Measurements from ENCODE around the gene MSI2. TPM values are rescaled to one million over a fixed set of nuclear protein-coding genes. Genes with fewer than 3 reads are reported as not detected.

The MSI2 gene
- polyA plus RNA-seq, 1 experiment, result 9.2 TPM

DNA sequence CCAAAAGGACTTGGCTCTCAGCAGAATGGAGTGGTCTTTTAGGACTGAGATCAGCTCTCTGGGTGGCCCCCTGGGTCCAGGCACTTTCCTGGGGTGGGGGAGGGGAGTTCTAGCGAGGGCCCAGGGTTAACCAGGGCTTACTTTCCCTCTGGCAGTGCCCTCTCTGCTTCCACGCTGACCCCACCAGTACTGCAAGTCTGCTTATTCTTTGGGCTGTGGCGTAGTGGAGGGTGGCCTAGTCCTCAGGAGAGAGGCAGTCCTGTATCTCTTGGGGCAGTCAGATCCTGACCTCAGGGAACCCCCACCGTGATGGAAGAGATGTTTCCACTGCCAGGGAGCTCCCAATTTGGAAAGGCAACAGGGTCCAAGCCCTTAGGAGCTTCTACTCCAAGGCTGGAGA, 409.4 kb downstream of the MSI2 start:
- ChIA-PET POLR2A (interaction anchor here (0.6 kb wide), 1 partner anchor 337 kb away, joined by 3 read pairs; no protein-coding TSS in a partner anchor), CTCF (interaction anchor here (1.0 to 1.5 kb wide), 6 partner anchors 12 to 422 kb away, joined by 3 to 5 read pairs (median 3); no protein-coding TSS in a partner anchor)
- H3K36me3 ChIP-seq (ENCODE audit: control insufficient read depth, insufficient read depth, low read length), result no peaks in the 10 kb centered on the region
- DNase-seq (ENCODE audit: low read depth), result no peak
- no peaks in the 10 kb centered on the region for H3K27me3 ChIP-seq (ENCODE audit: control insufficient read depth, insufficient read depth, low read length)
- H3K4me3 ChIP-seq (ENCODE audit: low read depth, low read length), result no peak overlapping the region
- TF ChIP-seq, protein P1, sequence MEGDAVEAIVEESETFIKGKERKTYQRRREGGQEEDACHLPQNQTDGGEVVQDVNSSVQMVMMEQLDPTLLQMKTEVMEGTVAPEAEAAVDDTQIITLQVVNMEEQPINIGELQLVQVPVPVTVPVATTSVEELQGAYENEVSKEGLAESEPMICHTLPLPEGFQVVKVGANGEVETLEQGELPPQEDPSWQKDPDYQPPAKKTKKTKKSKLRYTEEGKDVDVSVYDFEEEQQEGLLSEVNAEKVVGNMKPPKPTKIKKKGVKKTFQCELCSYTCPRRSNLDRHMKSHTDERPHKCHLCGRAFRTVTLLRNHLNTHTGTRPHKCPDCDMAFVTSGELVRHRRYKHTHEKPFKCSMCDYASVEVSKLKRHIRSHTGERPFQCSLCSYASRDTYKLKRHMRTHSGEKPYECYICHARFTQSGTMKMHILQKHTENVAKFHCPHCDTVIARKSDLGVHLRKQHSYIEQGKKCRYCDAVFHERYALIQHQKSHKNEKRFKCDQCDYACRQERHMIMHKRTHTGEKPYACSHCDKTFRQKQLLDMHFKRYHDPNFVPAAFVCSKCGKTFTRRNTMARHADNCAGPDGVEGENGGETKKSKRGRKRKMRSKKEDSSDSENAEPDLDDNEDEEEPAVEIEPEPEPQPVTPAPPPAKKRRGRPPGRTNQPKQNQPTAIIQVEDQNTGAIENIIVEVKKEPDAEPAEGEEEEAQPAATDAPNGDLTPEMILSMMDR (IDR thresholded peaks at IDR 0.05; ENCODE audit: insufficient read depth, low read depth, low read length), result no peak

- TF ChIP-seq, protein P1 (IDR thresholded peaks at IDR 0.05; ENCODE audit: insufficient read depth, low read depth, low read length), result no peak
- no peak for DNase-seq (ENCODE audit: low read depth)
- ChIA-PET POLR2A (no interaction called here), CTCF (interaction anchor here (1.1 to 1.4 kb wide), 4 partner anchors 61 to 423 kb away, joined by 3 to 5 read pairs (median 4); no protein-coding TSS in a partner anchor)
- H3K27me3 ChIP-seq (ENCODE audit: control insufficient read depth, insufficient read depth, low read length), result no peaks in the 10 kb centered on the region
- no peak overlapping the region for H3K4me3 ChIP-seq (ENCODE audit: low read depth, low read length)
- no peaks in the 10 kb centered on the region for H3K36me3 ChIP-seq (ENCODE audit: control insufficient read depth, insufficient read depth, low read length)
These were observed 410.0 kb downstream of the MSI2 start for GRCh38 chr17:57666201-57666870.

GRCh38 chr17:57666946-57667345, 410.6 kb downstream of the MSI2 start:
- no peaks in the 10 kb centered on the region for H3K27me3 ChIP-seq (ENCODE audit: control insufficient read depth, insufficient read depth, low read length)
- TF ChIP-seq, protein P1 (IDR thresholded peaks at IDR 0.05; ENCODE audit: insufficient read depth, low read depth, low read length), result no peak
- ChIA-PET POLR2A (no interaction called here), CTCF (no interaction called here)
- no peak overlapping the region for H3K4me3 ChIP-seq (ENCODE audit: low read depth, low read length)
- no peaks in the 10 kb centered on the region for H3K36me3 ChIP-seq (ENCODE audit: control insufficient read depth, insufficient read depth, low read length)
- no peak for DNase-seq (ENCODE audit: low read depth)

DNA sequence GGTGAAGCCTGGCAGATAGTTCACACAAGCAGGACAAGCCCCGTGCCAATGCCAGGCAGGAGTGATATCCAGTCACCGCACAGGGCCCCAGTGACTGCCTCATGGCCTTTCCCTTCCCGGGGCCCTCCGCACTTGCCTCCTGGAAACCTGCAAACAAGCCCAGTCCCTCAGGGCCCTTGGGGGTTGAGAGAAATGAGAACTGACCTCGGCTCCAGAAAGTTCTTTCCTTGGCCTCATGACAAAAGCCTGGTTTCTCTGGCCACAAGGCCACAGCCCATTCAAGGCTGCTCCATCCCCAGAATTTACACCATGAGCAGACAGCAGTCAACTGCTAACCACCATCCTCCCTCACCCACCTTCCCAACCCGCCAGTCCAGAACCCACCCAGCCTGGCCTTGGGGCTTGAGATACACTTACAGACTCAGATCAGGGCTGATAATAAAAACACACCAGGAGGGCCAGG, 411.2 kb downstream of the MSI2 start:
- CTCF ChIA-PET, result no interaction called here
- POLR2A ChIA-PET, result no interaction called here
- no peak for DNase-seq (ENCODE audit: low read depth)
- Histone ChIP-seq H3K4me3 (ENCODE audit: low read depth, low read length) (no peak overlapping the region), H3K36me3 (ENCODE audit: control insufficient read depth, insufficient read depth, low read length) (no peaks in the 10 kb centered on the region), H3K27me3 (ENCODE audit: control insufficient read depth, insufficient read depth, low read length) (no peaks in the 10 kb centered on the region)
- TF ChIP-seq, protein P1 (IDR thresholded peaks at IDR 0.05; ENCODE audit: insufficient read depth, low read depth, low read length), result no peak

GRCh38 chr17:57668332-57668731, 412.0 kb downstream of the MSI2 start:
- ChIA-PET CTCF (interaction anchor here (0.6 to 0.8 kb wide), 2 partner anchors 91 to 425 kb away, joined by 3 to 5 read pairs; no protein-coding TSS in a partner anchor), POLR2A (no interaction called here)

More at GRCh38 chr17:57668332-57668731, 412.0 kb downstream of the MSI2 start:
- H3K4me3 ChIP-seq (ENCODE audit: low read depth, low read length), result no peak overlapping the region
- no peaks in the 10 kb centered on the region for H3K36me3 ChIP-seq (ENCODE audit: control insufficient read depth, insufficient read depth, low read length)
- DNase-seq (ENCODE audit: low read depth), result no peak
- TF ChIP-seq, protein P1 (IDR thresholded peaks at IDR 0.05; ENCODE audit: insufficient read depth, low read depth, low read length), result no peak
- H3K27me3 ChIP-seq (ENCODE audit: control insufficient read depth, insufficient read depth, low read length), result no peaks in the 10 kb centered on the region
